Measurements from ENCODE around the gene PPP1R27. TPM values are rescaled to one million over a fixed set of nuclear protein-coding genes. Genes with fewer than 3 reads are reported as not detected.

PPP1R27 gene, protein sequence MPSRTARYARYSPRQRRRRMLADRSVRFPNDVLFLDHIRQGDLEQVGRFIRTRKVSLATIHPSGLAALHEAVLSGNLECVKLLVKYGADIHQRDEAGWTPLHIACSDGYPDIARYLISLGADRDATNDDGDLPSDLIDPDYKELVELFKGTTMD
- total RNA-seq, result not detected

DNA sequence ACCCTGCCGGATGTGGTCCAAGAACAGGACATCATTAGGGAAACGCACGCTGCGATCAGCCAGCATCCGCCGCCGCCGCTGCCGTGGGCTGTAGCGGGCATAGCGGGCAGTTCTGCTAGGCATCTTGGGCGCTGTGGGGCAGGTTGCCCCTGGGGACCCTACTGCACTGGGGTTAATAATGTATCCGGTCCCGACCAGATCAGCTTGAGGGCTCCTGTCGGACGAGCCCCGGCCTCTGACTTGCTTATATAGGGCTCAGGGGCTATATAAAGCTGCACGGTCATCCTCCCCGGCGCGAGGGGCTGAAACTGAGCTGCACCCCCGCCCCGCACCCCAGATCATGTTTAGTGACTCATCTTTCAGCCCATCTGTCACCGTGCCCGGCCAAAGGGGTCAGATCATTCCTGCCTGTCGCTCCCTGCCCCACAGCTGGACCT lies at the start of gene PPP1R27:
TSS of gene PPP1R27 (minus strand) at position 220 of the 437 bp plus-strand sequence. CDS start at position 123, 97 bp downstream.
- Histone ChIP-seq H3K4me1 (peaks cover 4% of the 10 kb centered on the region), H3K9ac (ENCODE audit: low read depth in 2 of 2, low read length in 2 of 2) (peak within 1 kb of the TSS; percentile 82 to 91), H3K27me3 (no peaks in the 10 kb centered on the region), H3K36me3 (no peaks in the 10 kb centered on the region), H3K4me3 (peak within 1 kb of the TSS; percentile 69), H3K9me3 (no peaks in the 10 kb centered on the region), H3K27ac (peak within 1 kb of the TSS; percentile 91)
- TF ChIP-seq, protein P1, sequence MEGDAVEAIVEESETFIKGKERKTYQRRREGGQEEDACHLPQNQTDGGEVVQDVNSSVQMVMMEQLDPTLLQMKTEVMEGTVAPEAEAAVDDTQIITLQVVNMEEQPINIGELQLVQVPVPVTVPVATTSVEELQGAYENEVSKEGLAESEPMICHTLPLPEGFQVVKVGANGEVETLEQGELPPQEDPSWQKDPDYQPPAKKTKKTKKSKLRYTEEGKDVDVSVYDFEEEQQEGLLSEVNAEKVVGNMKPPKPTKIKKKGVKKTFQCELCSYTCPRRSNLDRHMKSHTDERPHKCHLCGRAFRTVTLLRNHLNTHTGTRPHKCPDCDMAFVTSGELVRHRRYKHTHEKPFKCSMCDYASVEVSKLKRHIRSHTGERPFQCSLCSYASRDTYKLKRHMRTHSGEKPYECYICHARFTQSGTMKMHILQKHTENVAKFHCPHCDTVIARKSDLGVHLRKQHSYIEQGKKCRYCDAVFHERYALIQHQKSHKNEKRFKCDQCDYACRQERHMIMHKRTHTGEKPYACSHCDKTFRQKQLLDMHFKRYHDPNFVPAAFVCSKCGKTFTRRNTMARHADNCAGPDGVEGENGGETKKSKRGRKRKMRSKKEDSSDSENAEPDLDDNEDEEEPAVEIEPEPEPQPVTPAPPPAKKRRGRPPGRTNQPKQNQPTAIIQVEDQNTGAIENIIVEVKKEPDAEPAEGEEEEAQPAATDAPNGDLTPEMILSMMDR (IDR thresholded peaks at IDR 0.05), result no peak
- intact Hi-C loops (cut with DNase I), result no loop called here
- no peak for DNase-seq

DNA sequence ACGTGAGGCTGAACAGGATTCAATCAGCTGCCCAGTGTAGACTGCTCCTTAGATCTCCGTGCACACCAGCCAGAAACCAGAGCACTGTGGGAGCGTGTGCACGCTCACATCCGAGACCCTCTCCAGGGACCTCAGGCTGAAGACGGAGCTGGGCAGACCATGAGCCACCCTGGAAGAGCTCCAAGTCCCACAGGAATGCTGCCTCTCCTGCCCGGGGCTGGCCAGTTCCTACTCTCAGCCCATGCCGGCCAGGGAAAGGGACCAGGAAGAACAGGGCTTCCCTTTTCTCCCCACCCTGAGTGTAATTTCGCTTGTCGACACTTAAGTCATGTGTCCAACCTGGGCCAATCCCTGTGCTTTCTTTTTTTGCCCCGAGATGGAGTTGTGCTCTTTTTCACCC lies 49.7 kb upstream of the PPP1R27 start:
- Histone ChIP-seq H3K9me3 (no peaks in the 10 kb centered on the region), H3K4me3 (no peak overlapping the region), H3K27me3 (no peaks in the 10 kb centered on the region), H3K9ac (ENCODE audit: low read depth in 2 of 2, low read length in 2 of 2) (no peak overlapping the region), H3K27ac (no peak overlapping the region), H3K4me1 (no peaks in the 10 kb centered on the region), H3K36me3 (peaks cover 15% of the 10 kb centered on the region)
- DNase-seq, result no peak
- TF ChIP-seq, protein P1 (IDR thresholded peaks at IDR 0.05), result no peak
- intact Hi-C loops (cut with DNase I), result no loop called here

DNA sequence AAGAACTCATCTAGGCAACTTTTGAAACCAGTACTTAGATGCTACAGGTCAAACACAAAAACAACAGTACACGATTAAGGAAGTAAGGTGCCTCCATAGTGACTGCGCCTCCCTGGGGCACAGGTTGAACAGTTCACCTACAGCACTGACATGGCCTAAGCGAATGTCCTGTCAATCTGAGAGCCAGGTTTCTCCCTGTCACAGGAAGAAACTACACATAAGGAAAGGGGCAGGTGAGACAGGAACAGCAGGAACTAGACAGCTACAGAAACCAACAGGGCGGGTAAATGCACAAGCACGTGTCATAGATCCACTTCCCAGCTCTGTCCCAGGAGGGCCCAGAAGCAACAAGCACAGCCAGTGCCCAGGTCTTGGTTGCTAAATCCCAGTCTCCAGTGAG lies 44.3 kb upstream of the PPP1R27 start:
- intact Hi-C loops (cut with DNase I), result no loop called here
- DNase-seq, result no peak
- H3K4me1 ChIP-seq, result no peaks in the 10 kb centered on the region
- H3K36me3 ChIP-seq, result no peaks in the 10 kb centered on the region
- H3K4me3 ChIP-seq, result no peak overlapping the region
- H3K9me3 ChIP-seq, result no peaks in the 10 kb centered on the region
- TF ChIP-seq, protein P1 (IDR thresholded peaks at IDR 0.05), result no peak
- H3K27me3 ChIP-seq, result no peaks in the 10 kb centered on the region
- no peak overlapping the region for H3K9ac ChIP-seq (ENCODE audit: low read depth in 2 of 2, low read length in 2 of 2)
- H3K27ac ChIP-seq, result no peak overlapping the region

DNA sequence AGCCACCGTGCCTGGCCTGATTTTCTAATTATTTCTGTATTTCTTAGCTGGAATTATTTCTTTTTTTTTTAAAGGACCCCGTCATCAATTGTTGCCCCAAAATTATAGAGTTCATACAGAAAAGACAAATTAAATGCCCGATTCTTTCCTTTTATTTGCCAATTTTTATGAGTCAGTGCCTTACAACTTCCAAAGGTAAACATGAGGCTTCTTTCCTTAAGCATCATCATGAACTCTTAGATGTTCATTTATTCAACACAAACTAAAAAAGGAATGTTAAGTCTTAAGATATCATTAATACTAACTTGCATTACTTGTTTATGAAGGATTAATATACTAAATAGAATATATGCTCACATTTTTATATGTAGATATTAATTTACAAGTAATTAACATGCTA lies 43.4 kb upstream of the PPP1R27 start:
- intact Hi-C loops (cut with DNase I), result no loop called here
- Histone ChIP-seq H3K36me3 (no peaks in the 10 kb centered on the region), H3K4me3 (no peak overlapping the region), H3K9ac (ENCODE audit: low read depth in 2 of 2, low read length in 2 of 2) (no peak overlapping the region), H3K9me3 (no peaks in the 10 kb centered on the region), H3K4me1 (no peaks in the 10 kb centered on the region), H3K27ac (no peak overlapping the region), H3K27me3 (no peaks in the 10 kb centered on the region)
- TF ChIP-seq, protein P1 (IDR thresholded peaks at IDR 0.05), result no peak
- no peak for DNase-seq

DNA sequence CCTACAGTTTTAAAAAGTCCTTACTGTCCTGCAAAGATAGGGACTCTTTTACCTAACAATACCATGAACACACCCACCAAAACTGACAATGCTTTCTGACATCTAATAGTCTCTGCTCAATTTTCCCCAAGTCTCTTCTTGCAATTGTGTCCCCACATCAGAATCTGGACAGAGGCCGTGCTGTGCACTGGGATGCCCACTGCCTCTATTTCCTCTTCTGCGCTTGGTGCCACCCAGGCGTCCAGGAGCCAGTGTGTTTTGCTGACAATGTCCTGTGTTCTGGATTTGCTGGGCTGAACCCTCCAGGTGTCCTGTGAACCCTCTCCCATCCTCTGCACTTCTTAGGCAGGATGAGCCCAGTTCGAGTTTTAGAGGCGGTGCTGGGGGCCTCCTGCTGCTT lies 42.7 kb upstream of the PPP1R27 start:
- no peaks in the 10 kb centered on the region for H3K4me1 ChIP-seq
- intact Hi-C loops (cut with DNase I), result no loop called here
- H3K9ac ChIP-seq (ENCODE audit: low read depth in 2 of 2, low read length in 2 of 2), result no peak overlapping the region
- no peak for DNase-seq
- H3K27me3 ChIP-seq, result no peaks in the 10 kb centered on the region
- TF ChIP-seq, protein P1 (IDR thresholded peaks at IDR 0.05), result no peak
- H3K27ac ChIP-seq, result no peak overlapping the region
- H3K9me3 ChIP-seq, result no peaks in the 10 kb centered on the region
- no peaks in the 10 kb centered on the region for H3K36me3 ChIP-seq
- no peak overlapping the region for H3K4me3 ChIP-seq

All from colonic mucosa (tissue), 4 donors.